ENCODE results near the gene GREB1. TPM values are rescaled to one million over a fixed set of nuclear protein-coding genes. Genes with fewer than 3 reads are reported as not detected.

GREB1 gene
- total RNA-seq, 1 experiment from 2014 or later = 0.90 TPM

DNA sequence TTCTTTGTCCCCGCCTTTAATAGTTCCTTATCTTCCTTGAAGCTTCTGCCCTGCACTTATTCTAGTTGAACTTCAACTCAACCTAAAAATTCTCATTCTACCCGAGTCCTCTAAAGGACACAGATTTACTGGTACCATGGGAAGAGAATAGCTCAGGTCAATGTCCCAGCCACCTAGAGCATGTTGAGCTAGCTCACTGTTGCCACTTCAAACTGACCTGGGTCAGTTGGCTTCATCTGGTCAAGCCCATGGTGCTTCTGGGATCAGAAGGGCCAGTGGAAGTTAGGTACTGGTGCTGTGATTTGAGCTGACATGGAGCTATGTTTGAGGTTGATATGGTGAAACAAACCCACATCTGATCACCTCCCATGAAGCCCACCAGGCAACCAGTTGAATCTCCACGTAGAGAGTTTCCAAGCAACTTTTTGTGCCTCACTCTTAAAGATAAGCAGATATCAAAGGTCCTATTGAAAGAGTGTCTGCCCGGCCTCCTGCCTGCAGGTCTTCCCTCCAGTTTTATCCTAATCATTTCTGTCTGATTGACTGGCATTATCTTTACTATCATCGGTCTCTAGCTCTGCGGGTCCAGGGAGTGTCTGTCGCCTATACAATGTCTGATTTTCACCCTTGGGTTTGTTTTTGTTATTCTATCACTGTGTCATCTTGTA, 17.2 kb downstream of the GREB1 start:
- H3K36me3 Mint-ChIP-seq (ENCODE audit: insufficient read depth, unreplicated experiment) = no peaks in the 10 kb centered on the region
- BruUV-seq (replicated peaks) = no TSS peak
- DNase-seq = no peak
- CTCF ChIA-PET = no interaction called here
- no peak overlapping the region for H3K4me3 Mint-ChIP-seq (ENCODE audit: low read depth, unreplicated experiment)
- H3K9me3 Mint-ChIP-seq (ENCODE audit: low read depth, unreplicated experiment) = no peaks in the 10 kb centered on the region
- H3K4me1 Mint-ChIP-seq (ENCODE audit: low read depth, unreplicated experiment) = peaks cover 9% of the 10 kb centered on the region
- intact Hi-C loops (cut with micrococcal nuclease; ENCODE audit: unreplicated experiment) = no loop called here
- no peak overlapping the region for H3K27ac Mint-ChIP-seq (ENCODE audit: unreplicated experiment)
- peaks cover 73% of the 10 kb centered on the region for H3K27me3 Mint-ChIP-seq (ENCODE audit: unreplicated experiment)
- TF ChIP-seq, protein P1, sequence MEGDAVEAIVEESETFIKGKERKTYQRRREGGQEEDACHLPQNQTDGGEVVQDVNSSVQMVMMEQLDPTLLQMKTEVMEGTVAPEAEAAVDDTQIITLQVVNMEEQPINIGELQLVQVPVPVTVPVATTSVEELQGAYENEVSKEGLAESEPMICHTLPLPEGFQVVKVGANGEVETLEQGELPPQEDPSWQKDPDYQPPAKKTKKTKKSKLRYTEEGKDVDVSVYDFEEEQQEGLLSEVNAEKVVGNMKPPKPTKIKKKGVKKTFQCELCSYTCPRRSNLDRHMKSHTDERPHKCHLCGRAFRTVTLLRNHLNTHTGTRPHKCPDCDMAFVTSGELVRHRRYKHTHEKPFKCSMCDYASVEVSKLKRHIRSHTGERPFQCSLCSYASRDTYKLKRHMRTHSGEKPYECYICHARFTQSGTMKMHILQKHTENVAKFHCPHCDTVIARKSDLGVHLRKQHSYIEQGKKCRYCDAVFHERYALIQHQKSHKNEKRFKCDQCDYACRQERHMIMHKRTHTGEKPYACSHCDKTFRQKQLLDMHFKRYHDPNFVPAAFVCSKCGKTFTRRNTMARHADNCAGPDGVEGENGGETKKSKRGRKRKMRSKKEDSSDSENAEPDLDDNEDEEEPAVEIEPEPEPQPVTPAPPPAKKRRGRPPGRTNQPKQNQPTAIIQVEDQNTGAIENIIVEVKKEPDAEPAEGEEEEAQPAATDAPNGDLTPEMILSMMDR (IDR thresholded peaks at IDR 0.05; ENCODE audit: unreplicated experiment) = no peak

DNA sequence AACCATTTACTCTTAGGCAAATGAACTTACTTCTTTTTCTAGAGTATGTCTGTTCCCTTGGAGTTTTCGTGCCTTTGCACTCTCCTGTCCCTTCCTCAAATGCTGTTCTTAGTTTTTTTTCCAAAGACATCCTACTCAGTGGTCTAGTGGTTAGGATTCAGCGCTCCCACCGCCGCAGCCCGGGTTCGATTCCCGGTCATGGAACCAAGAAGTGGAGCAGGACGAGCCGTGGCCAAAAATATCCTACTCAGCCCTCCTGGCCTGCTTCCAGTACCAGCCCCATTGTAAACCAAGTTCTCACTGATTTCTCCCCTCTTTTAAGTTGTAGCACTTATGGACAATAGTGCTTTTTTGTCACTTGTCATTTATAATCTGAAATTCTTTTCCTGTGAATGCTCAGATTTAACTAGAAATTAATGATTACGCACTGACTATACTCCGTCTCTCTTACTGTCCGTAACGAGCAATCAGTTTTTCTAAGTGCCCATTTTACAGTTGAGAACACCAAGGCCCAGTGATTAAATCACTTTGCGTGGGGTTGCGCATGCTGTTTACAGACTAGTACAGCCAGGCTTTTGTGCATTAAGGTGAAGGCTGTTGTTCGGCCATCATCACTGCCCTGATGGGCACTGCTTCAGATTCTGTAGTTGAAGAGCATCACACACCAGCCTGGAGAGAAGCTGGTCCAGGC, 17.9 kb downstream of the GREB1 start:
- intact Hi-C loops (cut with micrococcal nuclease; ENCODE audit: unreplicated experiment) = no loop called here
- peaks cover 9% of the 10 kb centered on the region for H3K4me1 Mint-ChIP-seq (ENCODE audit: low read depth, unreplicated experiment)
- CTCF ChIA-PET = no interaction called here
- DNase-seq = no peak
- peaks cover 80% of the 10 kb centered on the region for H3K27me3 Mint-ChIP-seq (ENCODE audit: unreplicated experiment)
- no peaks in the 10 kb centered on the region for H3K36me3 Mint-ChIP-seq (ENCODE audit: insufficient read depth, unreplicated experiment)
- TF ChIP-seq, protein P1 (IDR thresholded peaks at IDR 0.05; ENCODE audit: unreplicated experiment) = no peak
- no peak overlapping the region for H3K27ac Mint-ChIP-seq (ENCODE audit: unreplicated experiment)
- H3K4me3 Mint-ChIP-seq (ENCODE audit: low read depth, unreplicated experiment) = no peak overlapping the region
- no peaks in the 10 kb centered on the region for H3K9me3 Mint-ChIP-seq (ENCODE audit: low read depth, unreplicated experiment)
- no TSS peak for BruUV-seq (replicated peaks)

DNA sequence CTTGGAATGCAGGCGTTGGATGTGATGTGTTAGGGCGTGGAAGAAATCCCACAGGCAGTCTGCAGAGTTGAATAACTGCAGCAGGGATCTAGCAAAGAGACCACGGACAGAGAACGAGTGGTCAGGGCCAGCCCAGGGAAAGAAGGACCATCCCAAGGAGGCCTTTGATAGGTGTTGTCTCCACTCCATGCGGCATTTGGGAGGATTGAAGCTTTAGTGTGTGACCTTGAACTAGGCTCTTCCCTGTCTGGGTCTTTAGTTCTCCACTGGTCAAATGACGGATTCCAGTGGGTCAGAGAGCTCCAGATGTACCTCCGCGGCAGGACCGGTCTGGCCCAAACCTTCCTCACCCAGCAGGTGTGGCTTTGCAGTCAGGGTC, 18.4 kb downstream of the GREB1 start:
- no peak for DNase-seq
- Mint-ChIP-seq H3K4me1 (ENCODE audit: low read depth, unreplicated experiment) (peaks cover 9% of the 10 kb centered on the region), H3K36me3 (ENCODE audit: insufficient read depth, unreplicated experiment) (no peaks in the 10 kb centered on the region), H3K4me3 (ENCODE audit: low read depth, unreplicated experiment) (no peak overlapping the region), H3K27me3 (ENCODE audit: unreplicated experiment) (peaks cover 85% of the 10 kb centered on the region), H3K9me3 (ENCODE audit: low read depth, unreplicated experiment) (no peaks in the 10 kb centered on the region), H3K27ac (ENCODE audit: unreplicated experiment) (no peak overlapping the region)
- no TSS peak for BruUV-seq (replicated peaks)
- CTCF ChIA-PET = interaction anchor here (0.7 kb wide), 1 partner anchor 19 kb away, joined by 4 read pairs; no protein-coding TSS in a partner anchor
- TF ChIP-seq, protein P1 (IDR thresholded peaks at IDR 0.05; ENCODE audit: unreplicated experiment) = no peak
- intact Hi-C loops (cut with micrococcal nuclease; ENCODE audit: unreplicated experiment) = no loop called here

DNA sequence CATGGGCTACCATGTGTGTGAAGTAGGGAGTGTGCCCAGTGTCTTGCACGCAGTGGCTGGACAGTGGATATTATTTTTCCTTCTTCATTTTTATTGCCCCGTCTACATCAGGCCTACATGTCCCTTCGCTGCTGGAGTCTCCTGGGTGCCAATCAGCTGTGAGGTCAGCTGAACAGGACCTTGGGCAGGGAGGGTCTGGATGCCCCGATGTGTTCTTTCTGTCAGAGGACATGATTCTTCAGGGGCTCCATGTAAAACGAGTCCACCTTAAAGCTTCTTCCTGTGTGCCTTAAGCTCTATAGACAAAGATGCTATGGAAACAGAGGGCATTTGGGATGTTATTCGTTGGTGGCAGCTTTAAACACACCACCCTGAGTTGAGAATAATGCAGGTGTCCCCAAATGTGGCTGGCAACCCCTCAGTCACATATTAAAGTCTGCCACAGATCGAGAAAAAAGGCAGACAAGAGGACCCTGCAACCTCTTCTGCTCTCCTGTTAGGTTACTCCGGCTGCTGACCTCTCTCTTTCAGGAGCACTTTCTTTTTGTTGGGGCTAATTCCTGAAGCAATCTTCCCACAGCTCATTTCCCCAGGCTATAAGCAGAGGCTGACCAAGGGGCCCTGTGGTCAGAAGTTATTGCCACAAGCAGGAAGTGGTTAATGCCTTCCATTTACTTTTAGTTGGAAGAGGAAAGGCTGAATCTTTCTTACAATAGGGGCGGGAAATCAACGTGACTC, 20.0 kb downstream of the GREB1 start:
- H3K4me3 Mint-ChIP-seq (ENCODE audit: low read depth, unreplicated experiment) = no peak overlapping the region
- peaks cover 9% of the 10 kb centered on the region for H3K4me1 Mint-ChIP-seq (ENCODE audit: low read depth, unreplicated experiment)
- no peak for DNase-seq
- H3K36me3 Mint-ChIP-seq (ENCODE audit: insufficient read depth, unreplicated experiment) = no peaks in the 10 kb centered on the region
- H3K27me3 Mint-ChIP-seq (ENCODE audit: unreplicated experiment) = peaks cover 88% of the 10 kb centered on the region
- CTCF ChIA-PET = no interaction called here
- H3K27ac Mint-ChIP-seq (ENCODE audit: unreplicated experiment) = no peak overlapping the region
- no peaks in the 10 kb centered on the region for H3K9me3 Mint-ChIP-seq (ENCODE audit: low read depth, unreplicated experiment)
- BruUV-seq (replicated peaks) = no TSS peak
- intact Hi-C loops (cut with micrococcal nuclease; ENCODE audit: unreplicated experiment) = no loop called here
- TF ChIP-seq, protein P1 (IDR thresholded peaks at IDR 0.05; ENCODE audit: unreplicated experiment) = no peak

All from Calu3 (cell line).